SK-N-SH treated with all-trans-retinoic acid at 6 μM for 48 hours (cell line): ENCODE results near the gene DEDD.

ENCODE experiments used
- SNAI2 ChIP-seq: fragments of 250-450 bp; sonication (Bioruptor Pico); IDR thresholded peaks from 2 replicates; pipeline ENCODE4 v1.5.0; 2020; ENCODE audit warnings: mild to moderate bottlenecking, moderate library complexity
- ZNF70 ChIP-seq: fragments of 450-650 bp; formaldehyde crosslinking; IDR thresholded peaks from 2 replicates; pipeline ENCODE4 v1.5.0; 2020; ENCODE audit warnings: mild to moderate bottlenecking, moderate library complexity
- TF ChIP-seq, protein P1 (sequence below): fragments of 250-450 bp; sonication (Bioruptor Pico); IDR thresholded peaks from 2 replicates; pipeline ENCODE4 v1.5.0; 2020; ENCODE audit warnings: mild to moderate bottlenecking, moderate library complexity

DNA sequence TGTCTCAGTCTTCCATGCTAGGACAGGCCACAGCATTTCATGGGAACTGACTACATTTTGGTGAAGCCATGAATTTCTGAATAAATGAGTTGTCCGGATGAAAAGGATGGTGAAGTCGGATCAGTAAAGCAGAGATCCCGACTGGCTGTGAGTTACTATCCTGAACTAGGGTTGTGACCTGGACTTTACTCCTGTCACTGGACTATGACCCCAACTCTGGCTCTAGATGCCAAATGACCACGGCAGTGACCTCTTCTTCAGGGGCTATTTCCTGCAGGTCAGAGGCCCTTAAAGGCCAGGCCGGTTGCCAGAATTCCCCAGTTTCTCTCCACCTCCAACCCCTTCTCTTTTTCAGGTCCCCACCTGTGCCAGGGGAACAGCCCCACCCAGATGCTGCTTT is 41.4 kb downstream of the DEDD start:
- TF ChIP-seq ZNF70 (CRISPR knock-in tag) (no peak), SNAI2 (CRISPR knock-in tag) (no peak)
- TF ChIP-seq, protein P1, sequence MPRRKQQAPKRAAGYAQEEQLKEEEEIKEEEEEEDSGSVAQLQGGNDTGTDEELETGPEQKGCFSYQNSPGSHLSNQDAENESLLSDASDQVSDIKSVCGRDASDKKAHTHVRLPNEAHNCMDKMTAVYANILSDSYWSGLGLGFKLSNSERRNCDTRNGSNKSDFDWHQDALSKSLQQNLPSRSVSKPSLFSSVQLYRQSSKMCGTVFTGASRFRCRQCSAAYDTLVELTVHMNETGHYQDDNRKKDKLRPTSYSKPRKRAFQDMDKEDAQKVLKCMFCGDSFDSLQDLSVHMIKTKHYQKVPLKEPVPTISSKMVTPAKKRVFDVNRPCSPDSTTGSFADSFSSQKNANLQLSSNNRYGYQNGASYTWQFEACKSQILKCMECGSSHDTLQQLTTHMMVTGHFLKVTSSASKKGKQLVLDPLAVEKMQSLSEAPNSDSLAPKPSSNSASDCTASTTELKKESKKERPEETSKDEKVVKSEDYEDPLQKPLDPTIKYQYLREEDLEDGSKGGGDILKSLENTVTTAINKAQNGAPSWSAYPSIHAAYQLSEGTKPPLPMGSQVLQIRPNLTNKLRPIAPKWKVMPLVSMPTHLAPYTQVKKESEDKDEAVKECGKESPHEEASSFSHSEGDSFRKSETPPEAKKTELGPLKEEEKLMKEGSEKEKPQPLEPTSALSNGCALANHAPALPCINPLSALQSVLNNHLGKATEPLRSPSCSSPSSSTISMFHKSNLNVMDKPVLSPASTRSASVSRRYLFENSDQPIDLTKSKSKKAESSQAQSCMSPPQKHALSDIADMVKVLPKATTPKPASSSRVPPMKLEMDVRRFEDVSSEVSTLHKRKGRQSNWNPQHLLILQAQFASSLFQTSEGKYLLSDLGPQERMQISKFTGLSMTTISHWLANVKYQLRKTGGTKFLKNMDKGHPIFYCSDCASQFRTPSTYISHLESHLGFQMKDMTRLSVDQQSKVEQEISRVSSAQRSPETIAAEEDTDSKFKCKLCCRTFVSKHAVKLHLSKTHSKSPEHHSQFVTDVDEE, result no peak
